GM12864 (cell line): ENCODE measurements around the gene TUBA3E.
"Not testable (repeated sequence)": the region's sequence is repeated elsewhere in the genome, so short reads cannot be mapped to it uniquely, and the experiment has no call there.

Source experiments
- DNase-seq: peaks from one replicate; pipeline ENCODE4 v3.0.0-alpha.2; 2011; ENCODE audit warnings: low read depth
- H3K4me3 ChIP-seq: 2 replicates; pipeline ENCODE4 v1.5.1; 2011; ENCODE audit warnings: mild to moderate bottlenecking, low read depth, low read length, control low read depth
- CTCF ChIP-seq: IDR thresholded peaks from 2 replicates; pipeline ENCODE4 v1.5.1; 2011; ENCODE audit warnings: low read depth, mild to moderate bottlenecking, moderate library complexity, low read length, control low read depth, inconsistent platforms; ENCODE audit errors: missing control alignments

TUBA3E gene

GRCh38 chr2:130160131-130160530 lies 38.1 kb downstream of the TUBA3E start:
- TF ChIP-seq CTCF = no peak
- H3K4me3 ChIP-seq = no peak overlapping the region
- no peak for DNase-seq

- DNase-seq, H3K4me3 ChIP-seq: not testable (repeated sequence)
Measured at GRCh38 chr2:130159376-130159775, 38.9 kb downstream of the TUBA3E start.

GRCh38 chr2:130158631-130159030 lies 39.6 kb downstream of the TUBA3E start:
- TF ChIP-seq CTCF = no peak
- DNase-seq = no peak
- H3K4me3 ChIP-seq = no peak overlapping the region

- peak; percentile 50 for DNase-seq
- not testable (repeated sequence) for H3K4me3 ChIP-seq
Measured at GRCh38 chr2:130157825-130158514, 40.3 kb downstream of the TUBA3E start.

- H3K4me3 ChIP-seq = not testable (repeated sequence)
Measured at GRCh38 chr2:130157354-130157753, 40.9 kb downstream of the TUBA3E start.

GRCh38 chr2:130156624-130157004 lies 41.6 kb downstream of the TUBA3E start:
- H3K4me3 ChIP-seq = no peak overlapping the region
- no peak for DNase-seq
- TF ChIP-seq CTCF = no peak

More at GRCh38 chr2:130157354-130157753, 40.9 kb downstream of the TUBA3E start:
- not testable (repeated sequence) for DNase-seq

- not testable (repeated sequence) for DNase-seq, H3K4me3 ChIP-seq
- peak; percentile 76 for TF ChIP-seq CTCF
Measured at GRCh38 chr2:130155956-130156623, 42.1 kb downstream of the TUBA3E start.

GRCh38 chr2:130154773-130155765 lies 43.2 kb downstream of the TUBA3E start:
- no peak for DNase-seq
- no peak overlapping the region for H3K4me3 ChIP-seq
- TF ChIP-seq CTCF = no peak

- DNase-seq, H3K4me3 ChIP-seq: not testable (repeated sequence)
Measured at GRCh38 chr2:130154423-130154770, 43.8 kb downstream of the TUBA3E start.

- H3K4me3 ChIP-seq, DNase-seq: not testable (repeated sequence)
Measured at GRCh38 chr2:130153721-130154422, 44.4 kb downstream of the TUBA3E start.
